ENCODE results near the gene MAP6D1.

DNA sequence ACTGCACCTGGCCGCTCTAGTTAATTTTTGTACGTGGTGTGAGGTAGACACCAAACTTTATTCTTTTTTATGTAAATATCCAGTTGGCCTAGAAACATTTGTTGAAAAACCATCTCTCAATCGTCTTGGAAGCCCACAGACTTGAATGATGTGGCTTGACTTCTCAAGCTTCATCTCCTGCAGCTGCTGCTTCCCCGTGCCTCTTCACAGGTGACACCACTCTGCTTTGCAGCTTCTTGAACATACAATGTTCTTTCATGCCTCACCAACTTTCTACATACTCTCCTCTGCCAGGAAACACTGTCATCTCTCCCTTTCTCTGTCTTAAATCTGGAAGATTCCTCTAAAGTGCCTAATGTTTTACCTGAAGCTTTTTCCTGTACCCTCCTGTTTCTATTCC lies 35.6 kb downstream of the MAP6D1 start:
- TF ChIP-seq, protein P1, sequence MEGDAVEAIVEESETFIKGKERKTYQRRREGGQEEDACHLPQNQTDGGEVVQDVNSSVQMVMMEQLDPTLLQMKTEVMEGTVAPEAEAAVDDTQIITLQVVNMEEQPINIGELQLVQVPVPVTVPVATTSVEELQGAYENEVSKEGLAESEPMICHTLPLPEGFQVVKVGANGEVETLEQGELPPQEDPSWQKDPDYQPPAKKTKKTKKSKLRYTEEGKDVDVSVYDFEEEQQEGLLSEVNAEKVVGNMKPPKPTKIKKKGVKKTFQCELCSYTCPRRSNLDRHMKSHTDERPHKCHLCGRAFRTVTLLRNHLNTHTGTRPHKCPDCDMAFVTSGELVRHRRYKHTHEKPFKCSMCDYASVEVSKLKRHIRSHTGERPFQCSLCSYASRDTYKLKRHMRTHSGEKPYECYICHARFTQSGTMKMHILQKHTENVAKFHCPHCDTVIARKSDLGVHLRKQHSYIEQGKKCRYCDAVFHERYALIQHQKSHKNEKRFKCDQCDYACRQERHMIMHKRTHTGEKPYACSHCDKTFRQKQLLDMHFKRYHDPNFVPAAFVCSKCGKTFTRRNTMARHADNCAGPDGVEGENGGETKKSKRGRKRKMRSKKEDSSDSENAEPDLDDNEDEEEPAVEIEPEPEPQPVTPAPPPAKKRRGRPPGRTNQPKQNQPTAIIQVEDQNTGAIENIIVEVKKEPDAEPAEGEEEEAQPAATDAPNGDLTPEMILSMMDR (IDR thresholded peaks at IDR 0.05): no peak
- TF ChIP-seq EP300 (IDR thresholded peaks at IDR 0.05) (no peak), POLR2A (IDR thresholded peaks at IDR 0.05) (no peak)

Measured in tibial nerve (tissue), 4 donors.